DOHH2 (cell line): ENCODE data around the gene PPARA.

Source experiments
- H3F3A ChIP-seq: fragments of 200-600 bp; sonication (generic), shearing (Covaris generic); 2 replicates; pipeline ENCODE4 v1.6.0; 2016; ENCODE audit warnings: antibody characterized with exemption, mild to moderate bottlenecking; ENCODE audit not compliant: control insufficient read depth, insufficient read depth
- H3K27ac ChIP-seq: fragments of 200-600 bp; sonication (generic); 2 replicates; pipeline ENCODE4 v1.5.1; 2014; ENCODE audit warnings: low read depth, mild to moderate bottlenecking, low read length, moderate library complexity
- H3K27me3 ChIP-seq: fragments of 200-600 bp; sonication (generic); 2 replicates; pipeline ENCODE4 v1.6.1; 2014; ENCODE audit warnings: mild to moderate bottlenecking, low read length, mixed read lengths; ENCODE audit not compliant: control insufficient read depth
- H3K36me3 ChIP-seq: fragments of 200-600 bp; sonication (generic); 2 replicates; pipeline ENCODE4 v1.6.1; 2014; ENCODE audit warnings: mild to moderate bottlenecking, low read length, moderate library complexity, mixed read lengths; ENCODE audit not compliant: control insufficient read depth
- H3K4me1 ChIP-seq: fragments of 200-600 bp; sonication (generic); 2 replicates; pipeline ENCODE4 v1.6.1; 2014; ENCODE audit warnings: mild to moderate bottlenecking, low read length, mixed read lengths; ENCODE audit not compliant: control insufficient read depth
- H3K4me2 ChIP-seq: fragments of 200-600 bp; sonication (generic); 2 replicates; pipeline ENCODE4 v1.6.0; 2014; ENCODE audit warnings: mild to moderate bottlenecking, low read length, moderate library complexity
- H3K4me3 ChIP-seq: fragments of 200-600 bp; sonication (generic); 2 replicates; pipeline ENCODE4 v1.5.1; 2014; ENCODE audit warnings: mild to moderate bottlenecking, low read length, mixed read lengths
- H3K79me2 ChIP-seq: fragments of 200-600 bp; sonication (generic); 2 replicates; pipeline ENCODE4 v1.6.1; 2014; ENCODE audit warnings: mild to moderate bottlenecking, low read length, mixed read lengths; ENCODE audit not compliant: control insufficient read depth
- H3K9me2 ChIP-seq: fragments of 200-600 bp; sonication (generic); replicated peaks from 2 replicates; pipeline ENCODE4 v1.6.1; 2014; ENCODE audit warnings: mild to moderate bottlenecking, low read length, mixed read lengths; ENCODE audit not compliant: control insufficient read depth
- H3K9me3 ChIP-seq: fragments of 200-600 bp; sonication (generic); 2 replicates; pipeline ENCODE4 v1.6.1; 2014; ENCODE audit warnings: antibody characterized with exemption, low read length, mixed read lengths; ENCODE audit not compliant: control insufficient read depth, insufficient read depth
- H4K20me1 ChIP-seq: fragments of 200-600 bp; sonication (generic); 2 replicates; pipeline ENCODE4 v1.6.0; 2014; ENCODE audit warnings: low read depth, mild to moderate bottlenecking, antibody characterized with exemption, low read length, moderate library complexity; ENCODE audit not compliant: control insufficient read depth, insufficient read depth
- EZH2phosphoT487 ChIP-seq: fragments of 200-600 bp; sonication (generic); IDR thresholded peaks from 2 replicates; pipeline ENCODE4 v1.6.1; 2017; ENCODE audit warnings: borderline replicate concordance, mild to moderate bottlenecking, antibody characterized with exemption, low read length, moderate library complexity, mixed read lengths
- TF ChIP-seq, protein P1 (sequence below): fragments of 200-600 bp; sonication (generic); IDR thresholded peaks from one replicate; pipeline ENCODE4 v1.5.1; 2014; ENCODE audit warnings: antibody characterized with exemption, mild to moderate bottlenecking, low read depth, low read length; ENCODE audit not compliant: poor library complexity, severe bottlenecking

Gene PPARA

DNA sequence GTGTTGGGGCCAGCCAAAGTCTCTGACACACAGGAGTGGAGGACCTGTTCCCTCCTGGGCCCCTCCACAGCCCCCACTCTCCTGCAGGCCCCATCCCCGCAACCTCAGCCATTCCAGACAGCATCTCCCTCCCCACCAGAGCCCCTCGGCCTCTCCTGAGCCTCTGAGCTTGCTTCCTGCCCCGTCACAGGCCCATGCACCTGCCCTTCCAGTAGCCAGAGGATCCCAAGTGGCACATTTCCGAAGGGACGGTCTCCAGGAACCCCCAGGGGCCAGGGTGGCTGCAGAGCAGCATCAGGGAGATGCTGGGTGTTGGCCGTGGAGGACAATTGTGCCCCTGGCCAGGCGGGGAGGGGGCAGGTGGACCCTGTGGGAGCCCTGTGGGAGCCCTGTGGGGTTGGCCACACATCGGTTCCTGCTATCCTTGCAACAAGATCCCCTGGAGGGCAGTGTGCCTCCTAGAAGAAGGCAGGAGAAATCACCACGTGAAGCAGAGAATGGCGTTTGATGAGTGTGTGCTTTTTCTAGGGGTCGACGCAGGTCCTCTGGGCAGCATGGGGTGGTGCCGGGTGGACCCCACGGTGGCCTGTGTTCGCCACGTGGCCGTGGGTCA is 45.3 kb upstream of the PPARA start:
- TF ChIP-seq EZH2phosphoT487: no peak
- H3K4me1 ChIP-seq: no peaks in the 10 kb centered on the region
- no peaks in the 10 kb centered on the region for H3F3A ChIP-seq
- H4K20me1 ChIP-seq: no peaks in the 10 kb centered on the region
- no peaks in the 10 kb centered on the region for H3K9me2 ChIP-seq
- H3K79me2 ChIP-seq: no peaks in the 10 kb centered on the region
- no peaks in the 10 kb centered on the region for H3K9me3 ChIP-seq
- H3K27ac ChIP-seq: no peak overlapping the region
- no peaks in the 10 kb centered on the region for H3K36me3 ChIP-seq
- no peak overlapping the region for H3K4me3 ChIP-seq
- H3K4me2 ChIP-seq: no peak overlapping the region
- H3K27me3 ChIP-seq: no peaks in the 10 kb centered on the region

GRCh38 chr22:46105494-46106278 is 44.6 kb upstream of the PPARA start:
- Histone ChIP-seq H3K9me3 (no peaks in the 10 kb centered on the region), H4K20me1 (no peaks in the 10 kb centered on the region), H3K4me3 (no peak overlapping the region), H3K9me2 (no peaks in the 10 kb centered on the region), H3K27ac (no peak overlapping the region), H3K4me2 (no peak overlapping the region), H3K27me3 (no peaks in the 10 kb centered on the region), H3K4me1 (no peaks in the 10 kb centered on the region), H3K79me2 (no peaks in the 10 kb centered on the region), H3K36me3 (no peaks in the 10 kb centered on the region), H3F3A (no peaks in the 10 kb centered on the region)
- TF ChIP-seq EZH2phosphoT487: no peak
- TF ChIP-seq, protein P1, sequence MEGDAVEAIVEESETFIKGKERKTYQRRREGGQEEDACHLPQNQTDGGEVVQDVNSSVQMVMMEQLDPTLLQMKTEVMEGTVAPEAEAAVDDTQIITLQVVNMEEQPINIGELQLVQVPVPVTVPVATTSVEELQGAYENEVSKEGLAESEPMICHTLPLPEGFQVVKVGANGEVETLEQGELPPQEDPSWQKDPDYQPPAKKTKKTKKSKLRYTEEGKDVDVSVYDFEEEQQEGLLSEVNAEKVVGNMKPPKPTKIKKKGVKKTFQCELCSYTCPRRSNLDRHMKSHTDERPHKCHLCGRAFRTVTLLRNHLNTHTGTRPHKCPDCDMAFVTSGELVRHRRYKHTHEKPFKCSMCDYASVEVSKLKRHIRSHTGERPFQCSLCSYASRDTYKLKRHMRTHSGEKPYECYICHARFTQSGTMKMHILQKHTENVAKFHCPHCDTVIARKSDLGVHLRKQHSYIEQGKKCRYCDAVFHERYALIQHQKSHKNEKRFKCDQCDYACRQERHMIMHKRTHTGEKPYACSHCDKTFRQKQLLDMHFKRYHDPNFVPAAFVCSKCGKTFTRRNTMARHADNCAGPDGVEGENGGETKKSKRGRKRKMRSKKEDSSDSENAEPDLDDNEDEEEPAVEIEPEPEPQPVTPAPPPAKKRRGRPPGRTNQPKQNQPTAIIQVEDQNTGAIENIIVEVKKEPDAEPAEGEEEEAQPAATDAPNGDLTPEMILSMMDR: no peak

GRCh38 chr22:46106279-46107022 is 43.9 kb upstream of the PPARA start:
- H3K27me3 ChIP-seq: no peaks in the 10 kb centered on the region
- H3K4me1 ChIP-seq: no peaks in the 10 kb centered on the region
- H3K27ac ChIP-seq: no peak overlapping the region
- H4K20me1 ChIP-seq: no peaks in the 10 kb centered on the region
- H3K36me3 ChIP-seq: no peaks in the 10 kb centered on the region
- H3K79me2 ChIP-seq: no peaks in the 10 kb centered on the region
- no peak for TF ChIP-seq EZH2phosphoT487
- TF ChIP-seq, protein P1: no peak
- H3K4me3 ChIP-seq: no peak overlapping the region
- H3F3A ChIP-seq: no peaks in the 10 kb centered on the region
- no peaks in the 10 kb centered on the region for H3K9me2 ChIP-seq
- H3K9me3 ChIP-seq: no peaks in the 10 kb centered on the region
- H3K4me2 ChIP-seq: no peak overlapping the region
